Measurements from ENCODE around the gene SH2D3C. TPM values are rescaled to one million over a fixed set of nuclear protein-coding genes. Genes with fewer than 3 reads are reported as not detected.

SH2D3C gene
- total RNA-seq, 4 donors from 2014 or later = 0.38 to 4.8 (median 2.8) TPM

GRCh38 chr9:127698985-127699670, 79.3 kb downstream of the SH2D3C start:
- intact Hi-C loops (cut with DNase I) = no loop called here
- TF ChIP-seq POLR2A (IDR thresholded peaks at IDR 0.05) (peak in 3 of 4 donors; percentile 17 to 53 (median 41)), CTCF (IDR thresholded peaks at IDR 0.05) (peak in 3 of 6 experiments; percentile 26 to 41 (median 32))
- peak; percentile 84 for DNase-seq
- 21 to 23% methylated on average over 8 to 9 of the region's 41 CpGs for WGBS, 2 donors
- no peaks in the 10 kb centered on the region for H3K9me3 ChIP-seq
- H3K27ac ChIP-seq = peak overlapping the region; percentile 75 to 89 (median 84)
- peak overlapping the region in 3 of 4 donors; percentile 25 to 57 (median 39) for H3K4me3 ChIP-seq
- peaks cover 0 to 21% (median 9%) of the 10 kb centered on the region in 3 donors for H3K4me1 ChIP-seq
- H3K27me3 ChIP-seq = no peaks in the 10 kb centered on the region
- H3K36me3 ChIP-seq = no peaks in the 10 kb centered on the region

DNA sequence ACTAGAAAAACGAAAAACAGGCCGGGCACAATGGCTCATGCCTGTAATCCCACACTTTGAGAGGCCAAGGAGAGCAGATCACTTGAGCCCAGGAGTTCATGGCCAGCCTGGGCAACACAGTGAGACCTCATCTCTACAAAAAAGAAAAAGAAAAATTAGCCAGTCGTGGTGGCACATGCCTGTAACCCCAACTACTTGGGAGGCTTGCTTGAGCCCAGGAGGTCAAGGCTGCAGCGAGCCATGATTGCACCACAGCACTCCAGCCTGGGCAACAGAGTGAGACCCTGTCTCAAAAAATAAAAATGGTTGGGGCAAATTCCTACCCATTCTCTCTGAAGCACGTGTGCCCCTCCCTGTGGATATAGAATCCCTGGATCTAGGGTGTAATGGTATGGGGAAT, 80.1 kb downstream of the SH2D3C start:
- Histone ChIP-seq H3K27me3 (no peaks in the 10 kb centered on the region), H3K4me1 (peaks cover 0 to 21% (median 9%) of the 10 kb centered on the region in 3 donors), H3K36me3 (no peaks in the 10 kb centered on the region), H3K27ac (peak overlapping the region in 2 of 4 donors; percentile 75 to 86), H3K9me3 (no peaks in the 10 kb centered on the region), H3K4me3 (no peak overlapping the region)
- WGBS, 2 donors = 92 to 95% methylated on average over 5 of the region's 5 CpGs
- TF ChIP-seq CTCF (IDR thresholded peaks at IDR 0.05) = no peak
- no peak for TF ChIP-seq POLR2A (IDR thresholded peaks at IDR 0.05)
- no peak for DNase-seq
- intact Hi-C loops (cut with DNase I) = no loop called here

- Histone ChIP-seq H3K36me3 (no peaks in the 10 kb centered on the region), H3K4me1 (peaks cover 0 to 21% (median 9%) of the 10 kb centered on the region in 3 donors), H3K27me3 (no peaks in the 10 kb centered on the region), H3K4me3 (no peak overlapping the region), H3K27ac (no peak overlapping the region), H3K9me3 (no peaks in the 10 kb centered on the region)
- 77 to 79% methylated on average over 5 of the region's 5 CpGs for WGBS, 2 donors
- no peak for DNase-seq
- TF ChIP-seq CTCF (IDR thresholded peaks at IDR 0.05) (no peak), POLR2A (IDR thresholded peaks at IDR 0.05) (no peak)
- intact Hi-C loops (cut with DNase I) = no loop called here
Measured at GRCh38 chr9:127697575-127697974, 80.9 kb downstream of the SH2D3C start.

- Histone ChIP-seq H3K4me3 (no peak overlapping the region), H3K4me1 (peaks cover 0 to 14% (median 7%) of the 10 kb centered on the region in 3 donors), H3K27ac (no peak overlapping the region), H3K36me3 (peaks cover 0 to 23% (median 0%) of the 10 kb centered on the region in 3 donors), H3K27me3 (no peaks in the 10 kb centered on the region), H3K9me3 (no peaks in the 10 kb centered on the region)
- intact Hi-C loops (cut with DNase I) = no loop called here
- DNase-seq = no peak
- WGBS, 2 donors = 72 to 81% methylated on average over 6 to 8 of the region's 9 CpGs
- TF ChIP-seq CTCF (IDR thresholded peaks at IDR 0.05) (no peak), POLR2A (IDR thresholded peaks at IDR 0.05) (no peak)
Measured at GRCh38 chr9:127694890-127695720, 83.4 kb downstream of the SH2D3C start.

GRCh38 chr9:127693697-127694096, 84.8 kb downstream of the SH2D3C start:
- Histone ChIP-seq H3K4me1 (peaks cover 0 to under 1% (median 0%) of the 10 kb centered on the region in 3 donors), H3K36me3 (peaks cover 0 to 37% (median 0%) of the 10 kb centered on the region in 3 donors), H3K4me3 (no peak overlapping the region), H3K27ac (no peak overlapping the region), H3K27me3 (no peaks in the 10 kb centered on the region), H3K9me3 (no peaks in the 10 kb centered on the region)
- intact Hi-C loops (cut with DNase I) = no loop called here
- 92 to 97% methylated on average over 2 to 4 of the region's 4 CpGs for WGBS, 2 donors
- TF ChIP-seq CTCF (IDR thresholded peaks at IDR 0.05) (no peak), POLR2A (IDR thresholded peaks at IDR 0.05) (no peak)
- no peak for DNase-seq
